ENCODE data around the gene FFAR2. TPM values are rescaled to one million over a fixed set of nuclear protein-coding genes. Genes with fewer than 3 reads are reported as not detected.

FFAR2 gene
- total and polyA plus RNA-seq, 9 of the 15 experiments (the other 6 are each of a cell fraction or from before 2014, with no cell fraction given), result not detected

GRCh38 chr19:35427187-35427586 lies 20.9 kb upstream of the FFAR2 start (continued):
- peak; percentile 62 for TF ChIP-seq PBX2 (CRISPR knock-in tag; IDR thresholded peaks at IDR 0.05; ENCODE audit: low read depth)
- TF ChIP-seq PBX2 (tag; conservative IDR thresholded peaks at IDR 0.05; ENCODE audit: low read depth), result peak; percentile 97
- TF ChIP-seq CBX5 (IDR thresholded peaks at IDR 0.05; ENCODE audit: borderline replicate concordance, low read depth), result no peak
- 0 out of 2 replicates have a peak, but pooled peaks have one; percentile 34 for TF ChIP-seq HDAC2 (IDR thresholded peaks at IDR 0.05)
- peak; percentile 87 for TF ChIP-seq DPF2 (IDR thresholded peaks at IDR 0.05)
- TF ChIP-seq KDM2B (CRISPR knock-in tag; IDR thresholded peaks at IDR 0.05), result no peak
- peak; percentile 59; the same call in 1 of the 2 replicates for TF ChIP-seq JUND (IDR thresholded peaks at IDR 0.05; ENCODE audit: borderline replicate concordance, low read depth, low read length)
- TF ChIP-seq JUND (tag; IDR thresholded peaks at IDR 0.05; ENCODE audit: borderline replicate concordance, low read depth, low read length), result peak; percentile 25; the same call in 2 of the 3 replicates
- no peak for TF ChIP-seq STAT6 (CRISPR knock-in tag; IDR thresholded peaks at IDR 0.05)
- peak; percentile 72; the same call in 1 of the 2 replicates for TF ChIP-seq LEF1 (IDR thresholded peaks at IDR 0.05)
- peak; percentile 70; the same call in 1 of the 2 replicates for TF ChIP-seq SMARCE1 (IDR thresholded peaks at IDR 0.05)
- peak; percentile 75 for TF ChIP-seq TAL1 (IDR thresholded peaks at IDR 0.05)
- TF ChIP-seq PKNOX1 (IDR thresholded peaks at IDR 0.05), result peak; percentile 96
- 0 out of 4 replicates have a peak, but pooled peaks have one; percentile 4 to 29 for TF ChIP-seq NRF1 (conservative IDR thresholded peaks at IDR 0.05 in 1 of 2, IDR thresholded peaks at IDR 0.05 in 1 of 2)
- TF ChIP-seq SOX6 (IDR thresholded peaks at IDR 0.05), result peak; percentile 67; the same call in 1 of the 2 replicates
- 0 out of 2 replicates have a peak, but pooled peaks have one; percentile 45 for TF ChIP-seq ZNF197 (CRISPR knock-in tag; IDR thresholded peaks at IDR 0.05; ENCODE audit: low read depth)
- TF ChIP-seq CTCFL (IDR thresholded peaks at IDR 0.05; ENCODE audit: borderline replicate concordance, insufficient read depth, low read depth, low read length, poor library complexity, severe bottlenecking), result no peak
- peak; percentile 86 for TF ChIP-seq SMARCA4 (IDR thresholded peaks at IDR 0.05)
- TF ChIP-seq NCOR1 (IDR thresholded peaks at IDR 0.05), result peak; percentile 75
- TF ChIP-seq TEAD4 (IDR thresholded peaks at IDR 0.05; ENCODE audit: low read length), result peak; percentile 46; the same call in 1 of the 2 replicates
- no peak for TF ChIP-seq TEAD4 (CRISPR knock-in tag; IDR thresholded peaks at IDR 0.05; ENCODE audit: borderline replicate concordance)
- peak; percentile 92 for TF ChIP-seq ARID1B (IDR thresholded peaks at IDR 0.05)
